ENCODE measurements around the gene IGFL3.
"Not testable (repeated sequence)": the region's sequence is repeated elsewhere in the genome, so short reads cannot be mapped to it uniquely, and the experiment has no call there.

The IGFL3 gene

DNA sequence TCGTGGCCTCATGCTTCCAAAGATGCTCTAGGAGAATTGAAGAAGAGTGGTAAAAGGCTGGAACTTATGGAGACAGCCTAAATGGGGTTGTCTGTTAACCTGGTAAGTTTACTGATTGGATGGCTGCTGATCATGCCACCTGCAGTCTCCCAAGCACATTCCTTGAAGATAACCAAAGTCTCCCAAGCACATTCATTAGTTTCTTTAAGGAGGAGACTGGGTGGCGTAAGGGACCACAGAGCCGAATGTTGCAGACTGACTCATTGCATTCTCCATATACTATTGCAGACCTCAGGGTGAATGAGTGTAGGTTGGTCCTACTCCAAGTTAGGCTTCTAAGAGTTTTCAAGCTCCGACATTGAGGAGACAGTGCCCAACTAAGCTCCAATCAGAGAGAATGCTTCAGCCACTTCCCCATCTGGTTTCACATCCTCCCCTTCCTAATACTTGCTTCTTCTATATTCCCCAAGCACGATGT, at the start of gene IGFL3:
IGFL3 (minus strand) TSS at position 51 of the 478 bp plus-strand sequence; CDS start at position 12, 39 bp downstream.
- no peak for DNase-seq (ENCODE audit: low spot score)

GRCh38 chr19:46173886-46174480, 49.5 kb upstream of the IGFL3 start:
- DNase-seq (ENCODE audit: low spot score) = no peak

- DNase-seq (ENCODE audit: low spot score) = no peak
These were observed 38.2 kb upstream of the IGFL3 start for GRCh38 chr19:46162731-46163130.

DNA sequence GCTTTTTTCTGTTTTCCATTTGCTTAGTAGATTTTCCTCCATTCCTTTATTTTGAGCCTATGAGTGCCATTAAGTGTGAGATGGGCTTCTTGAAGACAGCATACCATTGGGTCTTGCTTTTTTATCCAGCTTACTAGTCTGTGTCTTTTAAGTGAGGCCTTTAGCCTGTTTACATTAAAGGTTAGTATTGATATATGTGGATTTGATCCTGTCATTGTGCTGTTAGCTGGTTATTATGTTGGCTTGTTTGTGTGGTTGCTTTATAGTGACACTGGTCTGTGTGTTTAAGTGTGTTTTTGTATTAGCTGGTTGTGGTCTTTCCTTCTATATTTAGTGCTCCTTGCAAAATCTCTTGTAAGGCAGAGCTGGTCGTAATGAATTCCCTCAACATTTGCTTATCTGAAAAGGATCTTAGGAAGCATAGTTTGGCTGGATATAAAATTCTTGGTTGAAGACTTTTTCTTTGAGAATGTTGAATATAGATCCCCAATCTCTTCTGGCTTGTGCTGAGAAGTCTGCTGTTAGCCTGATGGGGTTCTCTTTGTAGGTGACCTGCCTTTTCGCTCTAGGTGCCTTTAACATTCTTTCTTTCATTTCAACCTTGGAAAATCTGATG, 37.3 kb upstream of the IGFL3 start:
- DNase-seq (ENCODE audit: low spot score) = not testable (repeated sequence)

DNA sequence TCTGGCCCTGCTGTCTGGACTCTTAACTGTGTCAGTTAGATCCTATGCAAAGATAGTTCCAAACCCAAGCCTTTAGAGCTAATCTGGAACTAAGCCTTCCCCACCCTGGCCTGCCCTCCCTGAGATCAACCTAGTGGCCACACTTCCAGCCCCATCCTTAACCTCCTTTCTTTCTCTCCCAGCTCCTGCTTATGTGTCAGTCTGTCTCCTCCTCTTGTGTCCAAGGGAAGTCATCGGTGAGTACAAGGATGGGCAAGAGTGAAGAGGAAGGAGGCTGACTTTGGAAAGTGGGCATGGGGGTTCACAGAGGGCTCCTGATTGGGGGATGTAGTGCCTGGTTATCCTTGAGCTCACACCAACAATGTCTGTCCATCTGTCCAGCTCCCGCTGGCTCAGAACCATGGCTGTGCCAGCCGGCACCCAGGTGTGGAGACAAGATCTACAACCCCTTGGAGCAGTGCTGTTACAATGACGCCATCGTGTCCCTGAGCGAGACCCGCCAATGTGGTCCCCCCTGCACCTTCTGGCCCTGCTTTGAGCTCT, 35.8 kb upstream of the IGFL3 start:
- DNase-seq (ENCODE audit: low spot score) = no peak

- DNase-seq (ENCODE audit: low spot score) = no peak
These were observed 35.1 kb upstream of the IGFL3 start for GRCh38 chr19:46159418-46160232.

DNA sequence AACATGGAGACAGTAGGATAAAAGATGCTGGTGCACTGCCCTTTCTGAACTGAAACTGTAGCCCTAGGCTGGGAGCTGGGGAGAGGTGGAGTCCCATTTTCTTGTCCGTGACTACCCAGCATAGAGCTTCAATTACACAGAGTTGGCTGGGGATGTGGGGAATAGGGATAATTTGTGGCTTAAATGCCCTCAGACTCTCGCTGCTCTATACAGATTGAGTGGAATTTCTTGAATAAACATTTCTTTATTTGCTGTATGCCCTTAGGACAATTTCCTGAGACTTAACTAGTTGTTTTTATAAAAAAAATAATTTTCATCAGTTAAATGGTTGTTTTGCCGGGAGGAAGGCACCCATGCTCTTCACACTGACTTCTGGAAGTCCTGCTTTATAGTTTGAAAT, 30.7 kb upstream of the IGFL3 start:
- no peak for DNase-seq (ENCODE audit: low spot score)

- no peak for DNase-seq (ENCODE audit: low spot score)
These were observed 26.1 kb upstream of the IGFL3 start for GRCh38 chr19:46150606-46151005.

DNA sequence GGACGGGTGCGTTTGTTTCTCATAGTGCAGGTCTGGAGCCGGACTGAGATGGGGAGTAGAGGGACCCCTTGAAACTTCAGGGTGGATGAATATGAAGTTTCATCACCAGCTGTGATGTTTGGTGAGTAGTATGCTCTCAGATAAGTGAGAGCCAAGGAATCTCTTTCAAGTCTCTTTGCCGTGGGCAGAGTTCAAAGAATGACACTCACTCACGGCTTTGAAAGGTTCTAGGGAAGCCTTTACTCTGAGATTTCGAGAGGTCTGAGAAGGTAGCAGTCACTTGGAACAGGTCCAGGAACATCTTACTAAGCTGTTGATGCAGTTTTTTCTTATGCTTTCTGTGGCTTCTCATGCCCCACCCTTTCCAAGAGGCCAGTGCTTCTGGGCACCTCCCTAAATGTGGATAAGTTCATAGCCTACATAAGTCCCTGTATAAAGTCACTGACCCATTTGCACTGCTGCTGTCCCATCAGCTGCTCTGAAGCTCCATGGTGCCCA, 23.4 kb upstream of the IGFL3 start, which contains the start of gene IGFL2:
IGFL2 (plus strand) TSS at position 448 of the 498 bp plus-strand sequence; CDS start at position 489, 41 bp downstream.
- no peak for DNase-seq (ENCODE audit: low spot score)

- no peak for DNase-seq (ENCODE audit: low spot score)
These were observed 22.8 kb upstream of the IGFL3 start for GRCh38 chr19:46147166-46147740.

GRCh38 chr19:46144756-46145155, 20.3 kb upstream of the IGFL3 start:
- no peak for DNase-seq (ENCODE audit: low spot score)

- no peak for DNase-seq (ENCODE audit: low spot score)
These were observed 17.8 kb upstream of the IGFL3 start for GRCh38 chr19:46142294-46142693.

DNA sequence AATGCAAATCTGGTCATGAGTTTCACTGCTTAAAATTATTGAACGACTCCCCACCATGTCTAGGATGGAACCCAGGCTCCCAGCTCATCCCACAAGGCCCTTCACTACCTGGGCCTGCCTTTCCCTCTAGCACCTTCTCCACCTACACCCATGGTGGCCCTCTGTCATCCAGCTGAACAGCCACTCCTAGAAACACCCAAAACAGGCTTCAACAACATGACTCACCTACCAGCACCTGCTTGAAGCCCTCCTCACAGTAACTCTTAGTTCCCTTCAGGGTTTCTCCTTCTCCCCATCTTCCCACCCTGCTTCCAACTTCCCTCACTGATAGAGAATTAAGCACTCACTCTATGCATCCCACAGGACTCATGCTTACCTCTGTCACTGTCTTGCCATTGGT, 16.9 kb upstream of the IGFL3 start:
- no peak for DNase-seq (ENCODE audit: low spot score)

DNA sequence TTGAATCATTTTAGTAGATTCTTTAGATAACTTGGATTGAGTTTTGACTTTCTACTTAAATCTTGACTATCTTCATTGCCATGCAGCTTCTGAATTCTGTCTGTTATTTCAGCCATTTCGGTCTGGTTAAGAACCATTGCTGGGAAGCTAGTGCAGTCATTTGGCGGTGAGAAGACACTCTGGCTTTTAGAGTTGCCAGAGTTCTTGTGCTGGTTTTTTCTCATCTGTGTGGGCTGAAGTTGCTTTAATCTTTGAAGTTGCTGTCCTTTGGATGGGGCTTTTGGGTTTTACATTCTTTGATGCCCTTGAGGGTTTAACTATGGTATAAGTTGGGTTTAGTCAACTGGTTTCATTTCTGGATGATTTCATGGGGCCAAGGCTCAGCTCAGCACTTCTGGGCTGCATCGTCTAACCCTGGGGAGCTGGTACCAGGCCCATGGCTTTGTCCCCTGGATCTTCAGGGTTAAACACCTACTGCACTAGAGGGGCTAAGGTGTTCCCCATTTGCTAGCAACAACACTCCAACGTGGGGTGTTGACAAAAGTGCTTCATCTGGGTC, 13.5 kb upstream of the IGFL3 start:
- no peak for DNase-seq (ENCODE audit: low spot score)

GRCh38 chr19:46134527-46134926, 10.0 kb upstream of the IGFL3 start:
- DNase-seq (ENCODE audit: low spot score) = no peak

- no peak for DNase-seq (ENCODE audit: low spot score)
These were observed 9.3 kb upstream of the IGFL3 start for GRCh38 chr19:46133777-46134241.

GRCh38 chr19:46133101-46133627, 8.7 kb upstream of the IGFL3 start:
- no peak for DNase-seq (ENCODE audit: low spot score)

- no peak for DNase-seq (ENCODE audit: low spot score)
These were observed 8.1 kb upstream of the IGFL3 start for GRCh38 chr19:46132508-46133100.

DNA sequence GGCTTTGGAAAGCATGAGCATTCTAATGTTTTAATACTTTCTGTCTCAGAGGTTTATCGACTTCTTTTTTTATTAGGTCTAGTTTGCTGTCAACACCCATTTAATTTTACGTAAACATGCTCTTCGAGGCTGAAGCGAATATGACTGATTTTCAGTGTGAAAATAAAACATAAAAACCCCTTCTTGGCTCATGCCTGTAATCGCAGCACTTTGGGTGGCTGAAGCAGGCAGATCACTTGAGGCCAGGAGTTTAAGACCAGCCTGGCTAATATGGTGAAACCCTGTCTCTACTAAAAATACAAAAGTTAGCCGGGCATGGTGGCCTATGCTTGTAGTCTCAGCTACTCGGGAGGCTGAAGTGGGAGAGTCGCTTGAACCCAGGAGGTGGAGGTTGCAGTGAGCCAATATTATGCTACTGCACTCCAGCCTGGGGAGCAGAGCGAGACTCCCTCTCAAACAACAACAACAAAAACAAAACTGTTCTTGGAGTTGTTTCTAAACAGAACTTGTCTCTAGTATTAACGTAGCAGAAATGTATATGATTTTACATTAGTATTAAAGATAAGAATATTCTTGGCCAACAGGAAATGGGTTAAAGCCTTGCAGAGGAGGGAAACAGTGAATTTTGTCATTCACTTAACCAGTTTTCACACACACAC, 7.1 kb upstream of the IGFL3 start:
- no peak for DNase-seq (ENCODE audit: low spot score)

DNA sequence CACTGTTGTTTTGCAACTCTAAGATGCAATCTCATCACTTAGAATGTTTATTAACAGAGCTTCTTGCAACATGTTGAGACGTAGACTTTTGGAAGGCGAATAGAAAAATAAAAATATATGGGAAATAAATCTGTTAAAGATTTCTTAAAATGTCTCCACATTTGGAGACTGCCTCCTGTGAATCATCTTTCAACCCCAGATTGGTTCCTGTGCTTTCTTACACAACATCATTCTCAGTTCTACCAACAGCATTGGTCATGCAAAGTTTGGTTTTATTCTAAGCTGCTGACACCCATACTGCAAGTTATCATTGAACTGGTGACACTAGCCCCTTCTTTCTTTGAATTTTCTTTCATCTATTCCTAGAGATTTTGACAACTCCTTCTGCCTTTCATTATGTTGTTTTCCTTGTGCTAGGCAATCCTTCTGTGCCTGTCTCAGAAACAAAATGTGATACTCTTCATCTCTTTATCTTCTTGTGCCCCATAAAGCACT, 1.6 kb upstream of the IGFL3 start:
- DNase-seq (ENCODE audit: low spot score) = no peak

Measured in HuH-7.5 (cell line).